H1 (cell line): ENCODE results near the gene MSH2.

Source experiments
- CTCF ChIP-seq, 3 experiments: IDR thresholded peaks; 1 replicate in 2 of 3; 2 replicates in 1 of 3; pipeline versions ENCODE4 v1.5.1 to v1.6.1; 2011; ENCODE audit warnings: low read length in 3 of 3, mild to moderate bottlenecking in 3 of 3, inconsistent platforms in 2 of 3, low read depth in 1 of 3, moderate library complexity in 1 of 3; ENCODE audit not compliant: insufficient read depth in 1 of 3; ENCODE audit errors: control extremely low read depth in 1 of 3
- TAF1 ChIP-seq: IDR thresholded peaks from 2 replicates; pipeline ENCODE4 v1.6.1; 2011; ENCODE audit warnings: mild to moderate bottlenecking, low read depth, low read length

GRCh38 chr2:47521666-47522285, 118.8 kb downstream of the MSH2 start:
- TF ChIP-seq TAF1 (no peak), CTCF (IDR thresholded peaks at IDR 0.05; ENCODE audit: control extremely low read depth in 1 of 3, insufficient read depth in 1 of 3, low read depth in 1 of 3, low read length in 3 of 3) (no peak)
